Type B pancreatic cell (in vitro differentiated cells): ENCODE measurements around the gene RBM12. TPM values are rescaled to one million over a fixed set of nuclear protein-coding genes. Genes with fewer than 3 reads are reported as not detected.

Source experiments
- DNase-seq: peaks from one replicate; pipeline ENCODE4 v3.0.0; 2021; ENCODE audit warnings: mixed read lengths; ENCODE audit not compliant: unreplicated experiment; ENCODE audit errors: extremely low spot score
- H3K27ac Mint-ChIP-seq: 2 replicates; pipeline ENCODE4 v1.8.0; 2021; ENCODE audit warnings: mild to moderate bottlenecking, mixed read lengths
- H3K27me3 Mint-ChIP-seq: 2 replicates; pipeline ENCODE4 v1.8.0; 2021; ENCODE audit warnings: mixed read lengths
- H3K36me3 Mint-ChIP-seq: 2 replicates; pipeline ENCODE4 v1.8.0; 2021; ENCODE audit warnings: mixed read lengths
- H3K4me1 Mint-ChIP-seq: one replicate; pipeline ENCODE4 v1.8.0; 2021; ENCODE audit warnings: mixed read lengths; ENCODE audit not compliant: unreplicated experiment
- H3K4me3 Mint-ChIP-seq: 2 replicates; pipeline ENCODE4 v1.8.0; 2021; ENCODE audit warnings: mild to moderate bottlenecking, mixed read lengths
- H3K9me3 Mint-ChIP-seq: 2 replicates; pipeline ENCODE4 v1.8.0; 2021; ENCODE audit warnings: mixed read lengths
- CTCF ChIP-seq: fragments of 200-600 bp; sonication (generic); conservative IDR thresholded peaks from 2 replicates; pipeline ENCODE4 v1.5.0; 2021; ENCODE audit warnings: antibody characterized with exemption, mild to moderate bottlenecking
- total RNA-seq: library from RNA; stranded (reverse); gene quantifications from 2 replicates; pipeline ENCODE4 v1.2.1, GENCODE V29; 2021; ENCODE audit warnings: low replicate concordance

RBM12 gene
- total RNA-seq, 1 donor from 2014 or later = 153 TPM

- Mint-ChIP-seq H3K4me3 (peak overlapping the region; percentile 98), H3K27ac (peak overlapping the region; percentile 99), H3K36me3 (peaks cover 13% of the 10 kb centered on the region), H3K9me3 (no peaks in the 10 kb centered on the region), H3K4me1 (peaks cover 52% of the 10 kb centered on the region), H3K27me3 (no peaks in the 10 kb centered on the region)
- DNase-seq = no peak
- TF ChIP-seq CTCF = no peak
Measured at GRCh38 chr20:35661908-35662307, 2.8 kb downstream of the RBM12 start.

GRCh38 chr20:35661053-35661452 lies 3.6 kb downstream of the RBM12 start:
- no peak for TF ChIP-seq CTCF
- peak overlapping the region; percentile 99 for H3K27ac Mint-ChIP-seq
- DNase-seq = no peak
- H3K4me3 Mint-ChIP-seq = peak overlapping the region; percentile 98
- peaks cover 52% of the 10 kb centered on the region for H3K4me1 Mint-ChIP-seq
- no peaks in the 10 kb centered on the region for H3K9me3 Mint-ChIP-seq
- H3K27me3 Mint-ChIP-seq = no peaks in the 10 kb centered on the region
- peaks cover 13% of the 10 kb centered on the region for H3K36me3 Mint-ChIP-seq

GRCh38 chr20:35660122-35660937 lies 4.4 kb downstream of the RBM12 start:
- DNase-seq = no peak
- peaks cover 52% of the 10 kb centered on the region for H3K4me1 Mint-ChIP-seq
- H3K36me3 Mint-ChIP-seq = peaks cover 13% of the 10 kb centered on the region
- H3K27ac Mint-ChIP-seq = peak overlapping the region; percentile 61
- no peak for TF ChIP-seq CTCF
- H3K4me3 Mint-ChIP-seq = peak overlapping the region; percentile 52
- H3K27me3 Mint-ChIP-seq = no peaks in the 10 kb centered on the region
- no peaks in the 10 kb centered on the region for H3K9me3 Mint-ChIP-seq

- peak overlapping the region; percentile 18 for H3K27ac Mint-ChIP-seq
Measured at GRCh38 chr20:35657271-35657670, 7.4 kb downstream of the RBM12 start.

GRCh38 chr20:35654415-35654814 lies 10.3 kb downstream of the RBM12 start:
- Mint-ChIP-seq H3K4me3 (no peak overlapping the region), H3K27me3 (no peaks in the 10 kb centered on the region), H3K36me3 (peaks cover 13% of the 10 kb centered on the region), H3K4me1 (peaks cover 19% of the 10 kb centered on the region), H3K9me3 (no peaks in the 10 kb centered on the region), H3K27ac (no peak overlapping the region)
- TF ChIP-seq CTCF = no peak
- DNase-seq = no peak

More at GRCh38 chr20:35657271-35657670, 7.4 kb downstream of the RBM12 start:
- no peak for DNase-seq
- H3K27me3 Mint-ChIP-seq = no peaks in the 10 kb centered on the region
- no peaks in the 10 kb centered on the region for H3K9me3 Mint-ChIP-seq
- peaks cover 11% of the 10 kb centered on the region for H3K36me3 Mint-ChIP-seq
- H3K4me3 Mint-ChIP-seq = peak overlapping the region; percentile 1
- peaks cover 38% of the 10 kb centered on the region for H3K4me1 Mint-ChIP-seq
- TF ChIP-seq CTCF = no peak
